SU-DHL-6 (cell line): ENCODE measurements around the gene ITGA6.

Source experiments
- H2AFZ ChIP-seq: fragments of 200-600 bp; sonication (generic); 2 replicates; pipeline ENCODE4 v1.6.1; 2014; ENCODE audit warnings: low read depth, mild to moderate bottlenecking, moderate library complexity, mixed read lengths, antibody characterized with exemption, low read length; ENCODE audit not compliant: severe bottlenecking
- H3F3A ChIP-seq: fragments of 200-600 bp; shearing (Covaris generic); 2 replicates; pipeline ENCODE4 v1.6.0; 2016; ENCODE audit warnings: antibody characterized with exemption, mild to moderate bottlenecking; ENCODE audit not compliant: insufficient read depth
- H3K27ac ChIP-seq: fragments of 200-600 bp; sonication (generic); 2 replicates; pipeline ENCODE4 v1.5.1; 2016; ENCODE audit warnings: low read depth, mild to moderate bottlenecking, low read length, moderate library complexity, mixed read lengths
- H3K27me3 ChIP-seq: fragments of 200-600 bp; sonication (generic), shearing (Covaris generic); 2 replicates; pipeline ENCODE4 v1.6.0; 2014; ENCODE audit warnings: mild to moderate bottlenecking, low read length
- H3K36me3 ChIP-seq: fragments of 200-600 bp; sonication (generic); 2 replicates; pipeline ENCODE4 v1.6.1; 2014; ENCODE audit warnings: mild to moderate bottlenecking, low read length, mixed read lengths
- H3K4me2 ChIP-seq: fragments of 300-600, 200-600 bp; shearing (Covaris generic), sonication (generic); 2 replicates; pipeline ENCODE4 v1.6.0; 2014; ENCODE audit warnings: low read length, low read depth, mild to moderate bottlenecking; ENCODE audit not compliant: poor library complexity, severe bottlenecking
- H3K4me3 ChIP-seq: fragments of 200-600 bp; sonication (generic); 2 replicates; pipeline ENCODE4 v1.5.1; 2014; ENCODE audit warnings: antibody characterized with exemption, low read length, mild to moderate bottlenecking, mixed read lengths; ENCODE audit not compliant: insufficient read depth, poor library complexity, severe bottlenecking
- H3K79me2 ChIP-seq: fragments of 200-600 bp; sonication (generic); 2 replicates; pipeline ENCODE4 v1.6.1; 2014; ENCODE audit warnings: mild to moderate bottlenecking, low read length, moderate library complexity; ENCODE audit not compliant: insufficient read depth
- H3K9ac ChIP-seq: fragments of 200-600 bp; sonication (generic); 2 replicates; pipeline ENCODE4 v1.7.0; 2014; ENCODE audit warnings: mild to moderate bottlenecking, low read length
- H3K9me2 ChIP-seq: fragments of 200-600 bp; sonication (generic); replicated peaks from 2 replicates; pipeline ENCODE4 v1.6.1; 2014; ENCODE audit warnings: low read length; ENCODE audit not compliant: insufficient read depth
- H3K9me3 ChIP-seq: fragments of 200-600 bp; sonication (generic); 2 replicates; pipeline ENCODE4 v1.6.1; 2014; ENCODE audit warnings: low read length, mixed read lengths; ENCODE audit not compliant: insufficient read depth
- H4K20me1 ChIP-seq: fragments of 200-600 bp; sonication (generic); 2 replicates; pipeline ENCODE4 v1.6.1; 2014; ENCODE audit warnings: low read depth, mild to moderate bottlenecking, antibody characterized with exemption, low read length, moderate library complexity, mixed read lengths
- EZH2phosphoT487 ChIP-seq: fragments of 200-600 bp; sonication (generic), shearing (Covaris generic); conservative IDR thresholded peaks from 2 replicates; pipeline ENCODE4 v1.6.1; 2018; ENCODE audit warnings: mild to moderate bottlenecking, antibody characterized with exemption, low read length, moderate library complexity, mixed read lengths
- TF ChIP-seq, protein P1 (sequence below): fragments of 200-600 bp; sonication (generic); IDR thresholded peaks from one replicate; pipeline ENCODE4 v1.5.1; 2017; ENCODE audit warnings: antibody characterized with exemption, mild to moderate bottlenecking, low read length, moderate library complexity; ENCODE audit not compliant: insufficient read depth, poor library complexity, severe bottlenecking

ITGA6 gene

GRCh38 chr2:172408143-172408766 is 19.1 kb upstream of the ITGA6 start:
- no peaks in the 10 kb centered on the region for H3K9me2 ChIP-seq
- TF ChIP-seq EZH2phosphoT487 = no peak
- TF ChIP-seq, protein P1, sequence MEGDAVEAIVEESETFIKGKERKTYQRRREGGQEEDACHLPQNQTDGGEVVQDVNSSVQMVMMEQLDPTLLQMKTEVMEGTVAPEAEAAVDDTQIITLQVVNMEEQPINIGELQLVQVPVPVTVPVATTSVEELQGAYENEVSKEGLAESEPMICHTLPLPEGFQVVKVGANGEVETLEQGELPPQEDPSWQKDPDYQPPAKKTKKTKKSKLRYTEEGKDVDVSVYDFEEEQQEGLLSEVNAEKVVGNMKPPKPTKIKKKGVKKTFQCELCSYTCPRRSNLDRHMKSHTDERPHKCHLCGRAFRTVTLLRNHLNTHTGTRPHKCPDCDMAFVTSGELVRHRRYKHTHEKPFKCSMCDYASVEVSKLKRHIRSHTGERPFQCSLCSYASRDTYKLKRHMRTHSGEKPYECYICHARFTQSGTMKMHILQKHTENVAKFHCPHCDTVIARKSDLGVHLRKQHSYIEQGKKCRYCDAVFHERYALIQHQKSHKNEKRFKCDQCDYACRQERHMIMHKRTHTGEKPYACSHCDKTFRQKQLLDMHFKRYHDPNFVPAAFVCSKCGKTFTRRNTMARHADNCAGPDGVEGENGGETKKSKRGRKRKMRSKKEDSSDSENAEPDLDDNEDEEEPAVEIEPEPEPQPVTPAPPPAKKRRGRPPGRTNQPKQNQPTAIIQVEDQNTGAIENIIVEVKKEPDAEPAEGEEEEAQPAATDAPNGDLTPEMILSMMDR = no peak
- H3K4me3 ChIP-seq = no peak overlapping the region
- H4K20me1 ChIP-seq = no peaks in the 10 kb centered on the region
- H3K27ac ChIP-seq = no peak overlapping the region
- no peak overlapping the region for H3K9ac ChIP-seq
- no peaks in the 10 kb centered on the region for H3K79me2 ChIP-seq
- H3K4me2 ChIP-seq = no peak overlapping the region
- no peaks in the 10 kb centered on the region for H3K9me3 ChIP-seq
- H2AFZ ChIP-seq = no peak overlapping the region
- H3K27me3 ChIP-seq = no peaks in the 10 kb centered on the region
- no peaks in the 10 kb centered on the region for H3F3A ChIP-seq
- no peaks in the 10 kb centered on the region for H3K36me3 ChIP-seq

DNA sequence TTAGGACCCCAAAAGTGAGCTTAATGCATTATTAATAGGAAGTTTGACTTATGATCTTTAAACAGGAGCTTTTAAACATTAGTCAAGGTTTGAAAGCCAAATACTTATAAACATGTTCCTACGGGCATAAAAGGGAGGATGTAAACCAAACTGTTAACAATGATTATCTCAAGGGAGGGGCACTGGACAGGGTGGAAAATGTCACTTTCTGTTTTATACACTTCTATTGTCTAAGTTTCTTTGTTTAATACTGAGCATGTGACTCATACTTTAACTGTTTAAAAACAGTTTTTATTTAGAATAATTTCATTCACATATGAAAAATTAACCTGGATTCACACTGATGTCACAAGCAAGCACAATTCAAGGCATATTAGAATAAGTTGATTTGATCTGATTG is 18.3 kb upstream of the ITGA6 start:
- Histone ChIP-seq H3K4me2 (no peak overlapping the region), H2AFZ (no peak overlapping the region), H3K9ac (no peak overlapping the region), H3K36me3 (no peaks in the 10 kb centered on the region), H3K27ac (no peak overlapping the region), H3K79me2 (no peaks in the 10 kb centered on the region), H3K9me2 (no peaks in the 10 kb centered on the region), H3K27me3 (no peaks in the 10 kb centered on the region), H4K20me1 (no peaks in the 10 kb centered on the region), H3F3A (no peaks in the 10 kb centered on the region), H3K4me3 (no peak overlapping the region), H3K9me3 (no peaks in the 10 kb centered on the region)
- TF ChIP-seq, protein P1 = no peak
- no peak for TF ChIP-seq EZH2phosphoT487

GRCh38 chr2:172412984-172413492 is 14.3 kb upstream of the ITGA6 start:
- H3K9ac ChIP-seq = no peak overlapping the region
- no peaks in the 10 kb centered on the region for H4K20me1 ChIP-seq
- peaks cover 3% of the 10 kb centered on the region; the same call in 1 of the 2 replicates for H3K9me3 ChIP-seq
- H3K27me3 ChIP-seq = no peaks in the 10 kb centered on the region
- no peak overlapping the region for H3K27ac ChIP-seq
- no peaks in the 10 kb centered on the region for H3K79me2 ChIP-seq
- no peak overlapping the region for H3K4me2 ChIP-seq
- H3K36me3 ChIP-seq = no peaks in the 10 kb centered on the region
- no peak overlapping the region for H2AFZ ChIP-seq
- H3K4me3 ChIP-seq = no peak overlapping the region
- H3K9me2 ChIP-seq = no peaks in the 10 kb centered on the region
- TF ChIP-seq, protein P1 = no peak
- no peak for TF ChIP-seq EZH2phosphoT487
- H3F3A ChIP-seq = no peaks in the 10 kb centered on the region
